Measurements from ENCODE around the gene RUBCNL.

DNA sequence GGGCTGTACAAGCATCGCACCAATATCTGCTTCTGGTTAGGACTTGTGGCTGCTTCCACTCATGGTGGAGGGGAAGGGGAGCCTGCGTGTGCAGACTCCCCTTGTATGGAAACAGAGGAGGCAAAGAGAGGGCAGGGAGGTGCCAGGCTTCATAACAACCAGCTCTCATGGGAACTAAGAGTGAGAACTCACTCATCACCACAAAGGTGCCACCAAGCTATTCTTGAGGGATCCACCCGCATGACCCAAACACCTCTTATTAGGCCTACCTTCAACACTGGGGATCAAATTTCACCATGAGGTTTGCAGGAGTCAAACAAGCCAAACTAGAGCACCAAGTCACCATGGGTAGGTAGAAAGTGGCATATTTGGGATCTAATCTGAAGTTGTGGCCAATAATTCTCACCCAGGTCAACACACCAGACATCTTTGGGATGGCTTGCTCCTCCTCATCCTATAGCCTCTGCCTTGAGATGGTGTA is 46.4 kb downstream of the RUBCNL start:
- TF ChIP-seq POLR2A (IDR thresholded peaks at IDR 0.05), result no peak
- TF ChIP-seq, protein P1, sequence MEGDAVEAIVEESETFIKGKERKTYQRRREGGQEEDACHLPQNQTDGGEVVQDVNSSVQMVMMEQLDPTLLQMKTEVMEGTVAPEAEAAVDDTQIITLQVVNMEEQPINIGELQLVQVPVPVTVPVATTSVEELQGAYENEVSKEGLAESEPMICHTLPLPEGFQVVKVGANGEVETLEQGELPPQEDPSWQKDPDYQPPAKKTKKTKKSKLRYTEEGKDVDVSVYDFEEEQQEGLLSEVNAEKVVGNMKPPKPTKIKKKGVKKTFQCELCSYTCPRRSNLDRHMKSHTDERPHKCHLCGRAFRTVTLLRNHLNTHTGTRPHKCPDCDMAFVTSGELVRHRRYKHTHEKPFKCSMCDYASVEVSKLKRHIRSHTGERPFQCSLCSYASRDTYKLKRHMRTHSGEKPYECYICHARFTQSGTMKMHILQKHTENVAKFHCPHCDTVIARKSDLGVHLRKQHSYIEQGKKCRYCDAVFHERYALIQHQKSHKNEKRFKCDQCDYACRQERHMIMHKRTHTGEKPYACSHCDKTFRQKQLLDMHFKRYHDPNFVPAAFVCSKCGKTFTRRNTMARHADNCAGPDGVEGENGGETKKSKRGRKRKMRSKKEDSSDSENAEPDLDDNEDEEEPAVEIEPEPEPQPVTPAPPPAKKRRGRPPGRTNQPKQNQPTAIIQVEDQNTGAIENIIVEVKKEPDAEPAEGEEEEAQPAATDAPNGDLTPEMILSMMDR (IDR thresholded peaks at IDR 0.05 in 4 of 5, conservative IDR thresholded peaks at IDR 0.05 in 1 of 5), result no peak

Data from gastrocnemius medialis (tissue), 4 donors.